Esophagus muscularis mucosa (tissue), 4 donors: ENCODE measurements around the gene BAIAP2L1. TPM values are rescaled to one million over a fixed set of nuclear protein-coding genes. Genes with fewer than 3 reads are reported as not detected.

ENCODE experiments used
- DNase-seq: peaks from one replicate; pipeline ENCODE4 v3.0.0-alpha.2; 2017; ENCODE audit errors: extremely low spot score
- H3K27ac ChIP-seq, 4 donors: fragments of 200-600 bp; sonication (generic); replicated peaks in 1 of 4; 1 replicate in 3 of 4; 2 replicates in 1 of 4; pipeline ENCODE4 v1.5.1; 2016 to 2019; ENCODE audit warnings: mild to moderate bottlenecking in 1 of 4
- H3K27me3 ChIP-seq, 4 donors: fragments of 200-600 bp; sonication (generic); one replicate each; pipeline versions ENCODE4 v1.5.1 to v1.6.0; 2016 to 2019
- H3K36me3 ChIP-seq, 4 donors: fragments of 200-600 bp; sonication (generic); one replicate each; pipeline ENCODE4 v1.5.1; 2016 to 2019
- H3K4me1 ChIP-seq, 4 donors: fragments of 200-600 bp; sonication (generic); one replicate each; pipeline ENCODE4 v1.5.1; 2016 to 2019
- H3K4me3 ChIP-seq, 4 donors: fragments of 200-600 bp; sonication (generic); 1 replicate in 2 of 4; 2 replicates in 2 of 4; pipeline ENCODE4 v1.5.1; 2016 to 2019; ENCODE audit warnings: mild to moderate bottlenecking in 4 of 4, moderate library complexity in 1 of 4
- H3K9me3 ChIP-seq, 4 donors: fragments of 200-600 bp; sonication (generic); 1 replicate in 3 of 4; 2 replicates in 1 of 4; pipeline ENCODE4 v1.5.1; 2016 to 2019
- CTCF ChIP-seq, 3 experiments: fragments of 200-600 bp in 2 of 3; fragments of 450-650 bp in 1 of 3; sonication (generic) in 2 of 3; IDR thresholded peaks; one replicate each; pipeline ENCODE4 v1.5.1; 2017 to 2019; ENCODE audit warnings: antibody characterized with exemption in 3 of 3, mild to moderate bottlenecking in 2 of 3, moderate library complexity in 1 of 3
- POLR2A ChIP-seq: fragments of 450-650 bp; IDR thresholded peaks from one replicate; pipeline ENCODE4 v1.6.1; 2017; ENCODE audit warnings: antibody characterized with exemption, moderate library complexity, mild to moderate bottlenecking, low read depth
- POLR2AphosphoS5 ChIP-seq, 2 donors: sonication (generic); formaldehyde crosslinking; IDR thresholded peaks; one replicate each; pipeline ENCODE4 v1.6.1; 2017; ENCODE audit warnings: antibody characterized with exemption in 2 of 2
- WGBS: methylation state at CpG from one replicate; pipeline ENCODE4 v1.1.5; 2018; 5-methylcytosine and 5-hydroxymethylcytosine counted together
- intact Hi-C: fragments of 100-400 bp; cut with DNase I; formaldehyde crosslinking; loops from one replicate; pipeline ENCODE4 v1.15.1; 2023
- total RNA-seq, 4 donors: library from RNA; depleted of rRNA; stranded (reverse); fragments of >200 nt; gene quantifications; one replicate each; pipeline versions ENCODE4 v1.1.0 to v1.2.1, GENCODE V29; 2016

BAIAP2L1 gene
- total RNA-seq, 4 donors from 2014 or later: 0.84 to 2.5 (median 1.6) TPM

GRCh38 chr7:98241674-98242241 is 159.1 kb downstream of the BAIAP2L1 start:
- Histone ChIP-seq H3K27ac (no peak overlapping the region), H3K4me3 (no peak overlapping the region), H3K9me3 (no peaks in the 10 kb centered on the region), H3K4me1 (peaks cover 0 to 17% (median 7%) of the 10 kb centered on the region in 4 donors), H3K36me3 (peaks cover 15 to 87% (median 71%) of the 10 kb centered on the region in 4 donors), H3K27me3 (no peaks in the 10 kb centered on the region)
- DNase-seq: no peak
- TF ChIP-seq POLR2A (no peak), CTCF (IDR thresholded peaks at IDR 0.05) (no peak), POLR2AphosphoS5 (IDR thresholded peaks at IDR 0.05) (no peak)
- 83% methylated on average over 15 of the region's 16 CpGs for WGBS
- intact Hi-C loops: no loop called here

Other genes starting within 250 kb of the BAIAP2L1 start
- not detected for gene BHLHA15, start 189.7 kb downstream of the BAIAP2L1 start, total RNA-seq
- gene TECPR1, start 148.9 kb downstream of the BAIAP2L1 start, total RNA-seq: 10 to 100 TPM; 16.1 to 32.4 (median 22.5) TPM
- 10 to 100 TPM; 34.5 to 74.7 (median 55.3) TPM for gene BRI3, start 119.4 kb downstream of the BAIAP2L1 start, total RNA-seq
- 10 to 100 TPM; 22.4 to 52.5 (median 30.1) TPM for gene NPTX2, start 216.2 kb upstream of the BAIAP2L1 start, total RNA-seq